Effector memory CD4-positive, alpha-beta T cell (primary cell): ENCODE results near the gene PAXX.

ENCODE experiments used
- DNase-seq, 3 donors: peaks; one replicate each; pipeline ENCODE4 v3.0.0-alpha.2; 2020
- H3K27ac ChIP-seq: 2 replicates; pipeline ENCODE4 v1.7.0; 2013; ENCODE audit warnings: mild to moderate bottlenecking, low read length, moderate library complexity; ENCODE audit not compliant: insufficient read depth, poor library complexity, severe bottlenecking
- H3K27me3 ChIP-seq: replicated peaks from 2 replicates; pipeline ENCODE4 v1.7.0; 2013; ENCODE audit warnings: mild to moderate bottlenecking, low read length; ENCODE audit not compliant: insufficient read depth, control insufficient read depth, poor library complexity, severe bottlenecking
- H3K36me3 ChIP-seq: 2 replicates; pipeline ENCODE4 v1.7.0; 2013; ENCODE audit warnings: mild to moderate bottlenecking, low read length, moderate library complexity; ENCODE audit not compliant: control insufficient read depth, insufficient read depth
- H3K4me1 ChIP-seq: 2 replicates; pipeline ENCODE4 v1.7.0; 2013; ENCODE audit warnings: low read length, mild to moderate bottlenecking; ENCODE audit not compliant: control insufficient read depth, insufficient read depth, poor library complexity, severe bottlenecking
- H3K4me3 ChIP-seq: 2 replicates; pipeline ENCODE4 v1.7.0; 2013; ENCODE audit warnings: low read length, low read depth, mild to moderate bottlenecking; ENCODE audit not compliant: insufficient read depth, poor library complexity, severe bottlenecking
- H3K9me3 ChIP-seq: 2 replicates; pipeline ENCODE4 v1.7.0; 2013; ENCODE audit warnings: mild to moderate bottlenecking, low read length, moderate library complexity; ENCODE audit not compliant: control insufficient read depth

PAXX gene

DNA sequence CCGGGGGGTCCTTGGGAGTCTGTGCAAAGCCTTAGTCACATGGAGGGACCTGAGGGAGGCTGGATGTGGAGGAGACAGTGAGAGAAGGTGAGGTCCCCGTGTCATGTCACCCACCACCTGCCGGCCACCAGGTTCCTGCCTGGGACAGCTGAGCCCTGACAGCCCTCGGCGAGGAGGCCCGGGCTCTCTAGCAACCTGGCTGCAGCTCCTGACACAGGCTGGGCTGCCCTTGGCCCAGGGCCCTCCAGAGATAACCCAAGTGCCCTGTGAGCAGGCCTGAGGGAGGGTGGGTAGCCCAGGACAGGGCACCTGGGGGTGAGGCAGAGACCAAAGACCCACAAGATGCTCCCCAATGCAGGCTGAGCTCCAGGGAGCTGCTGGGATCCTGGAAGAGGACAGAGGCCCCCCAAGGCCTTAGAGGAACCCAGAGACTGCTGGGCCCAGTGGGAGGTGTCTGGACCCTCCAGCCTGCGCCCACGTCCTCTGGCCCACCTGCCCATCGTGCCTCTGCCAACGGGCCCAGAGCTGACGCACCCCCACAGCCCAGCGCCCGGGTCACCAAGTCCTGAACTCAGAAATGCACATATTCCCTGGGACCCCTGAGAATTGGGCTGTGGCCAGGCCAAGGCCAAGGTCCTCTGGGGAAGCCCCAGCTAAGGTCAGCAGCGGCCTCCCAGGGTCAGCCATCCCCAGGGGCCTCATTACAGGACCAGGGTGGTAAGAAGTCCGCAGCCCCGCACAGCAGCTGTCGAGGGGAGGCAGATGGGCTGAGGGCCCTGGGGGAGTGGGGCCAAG, 23.7 kb upstream of the PAXX start:
- no peak overlapping the region for H3K4me3 ChIP-seq
- peaks cover 26% of the 10 kb centered on the region for H3K4me1 ChIP-seq
- H3K27ac ChIP-seq: no peak overlapping the region
- DNase-seq: no peak
- H3K9me3 ChIP-seq: no peaks in the 10 kb centered on the region
- no peaks in the 10 kb centered on the region for H3K36me3 ChIP-seq
- H3K27me3 ChIP-seq: no peaks in the 10 kb centered on the region

- Histone ChIP-seq H3K36me3 (no peaks in the 10 kb centered on the region), H3K27ac (no peak overlapping the region), H3K4me3 (no peak overlapping the region), H3K9me3 (no peaks in the 10 kb centered on the region), H3K27me3 (no peaks in the 10 kb centered on the region), H3K4me1 (peaks cover 26% of the 10 kb centered on the region)
- no peak for DNase-seq
Measured at GRCh38 chr9:136969150-136969549, 23.1 kb upstream of the PAXX start.

DNA sequence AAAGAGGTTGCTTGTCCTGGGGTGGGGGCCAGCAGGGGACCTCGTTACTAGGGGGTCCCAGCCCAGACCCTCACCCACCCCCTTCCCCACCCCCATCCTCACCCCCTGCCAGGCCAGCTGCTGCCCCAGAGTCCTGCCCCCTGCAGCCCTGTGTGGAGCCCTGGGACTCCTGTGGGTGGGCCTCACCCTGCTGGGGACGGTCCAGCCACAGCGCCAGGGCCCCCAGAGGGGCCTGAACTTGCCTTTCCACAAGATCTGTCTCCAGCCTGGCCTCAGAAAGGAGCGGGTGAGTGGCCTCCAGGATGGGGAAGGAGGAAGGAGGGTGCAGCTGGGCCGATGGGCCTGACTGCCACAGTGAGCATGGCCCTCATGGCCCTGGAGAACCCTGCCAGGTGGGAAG, 22.4 kb upstream of the PAXX start:
- Histone ChIP-seq H3K9me3 (no peaks in the 10 kb centered on the region), H3K36me3 (no peaks in the 10 kb centered on the region), H3K27ac (no peak overlapping the region)

DNA sequence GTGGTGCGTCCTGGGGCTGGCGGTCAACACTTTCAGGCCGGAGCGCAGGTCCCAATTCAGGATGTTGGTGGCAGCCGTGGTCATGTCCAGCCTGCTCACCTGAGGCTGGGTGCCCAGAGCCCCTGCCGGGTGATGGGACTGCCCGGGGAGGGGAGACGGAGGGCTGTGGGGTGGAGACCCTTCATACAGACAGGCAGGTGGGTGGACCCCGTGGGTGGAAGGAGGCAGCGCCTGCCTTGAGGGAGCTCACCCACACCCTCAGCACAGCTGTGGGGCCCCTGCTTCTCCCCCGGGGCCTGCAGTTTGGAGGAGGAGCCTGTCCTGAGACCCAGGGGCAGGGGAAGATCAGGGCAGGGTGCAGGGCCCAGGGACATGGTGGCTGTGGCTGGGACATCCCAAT, 21.9 kb upstream of the PAXX start:
- no peak for DNase-seq
- Histone ChIP-seq H3K4me1 (peaks cover 27% of the 10 kb centered on the region), H3K9me3 (no peaks in the 10 kb centered on the region), H3K27me3 (no peaks in the 10 kb centered on the region), H3K36me3 (no peaks in the 10 kb centered on the region), H3K27ac (no peak overlapping the region), H3K4me3 (no peak overlapping the region)

More for the DNA sequence above, 22.4 kb upstream of the PAXX start:
- Histone ChIP-seq H3K4me1 (peaks cover 26% of the 10 kb centered on the region), H3K4me3 (no peak overlapping the region), H3K27me3 (no peaks in the 10 kb centered on the region)
- no peak for DNase-seq

DNA sequence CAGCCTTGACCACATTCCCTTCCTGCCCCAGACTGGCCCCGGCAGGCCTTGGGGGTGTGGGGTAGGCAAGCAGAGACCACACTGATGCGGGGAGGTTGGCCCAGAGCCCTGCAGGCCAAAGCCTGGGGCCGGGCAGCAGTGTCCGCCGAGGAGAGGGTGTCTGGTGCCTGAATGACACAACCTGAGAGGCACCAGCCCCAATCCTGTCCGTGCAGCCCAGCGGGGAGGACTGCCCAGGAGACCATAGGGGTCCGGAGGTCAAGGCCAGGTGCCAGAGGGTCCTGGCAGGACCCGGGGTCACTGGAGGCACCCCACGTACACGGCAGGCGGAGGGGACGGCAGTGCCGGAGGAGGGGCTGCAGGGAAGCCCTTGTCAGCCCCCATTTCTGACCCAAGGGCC, 20.5 kb upstream of the PAXX start:
- H3K36me3 ChIP-seq: no peaks in the 10 kb centered on the region

DNA sequence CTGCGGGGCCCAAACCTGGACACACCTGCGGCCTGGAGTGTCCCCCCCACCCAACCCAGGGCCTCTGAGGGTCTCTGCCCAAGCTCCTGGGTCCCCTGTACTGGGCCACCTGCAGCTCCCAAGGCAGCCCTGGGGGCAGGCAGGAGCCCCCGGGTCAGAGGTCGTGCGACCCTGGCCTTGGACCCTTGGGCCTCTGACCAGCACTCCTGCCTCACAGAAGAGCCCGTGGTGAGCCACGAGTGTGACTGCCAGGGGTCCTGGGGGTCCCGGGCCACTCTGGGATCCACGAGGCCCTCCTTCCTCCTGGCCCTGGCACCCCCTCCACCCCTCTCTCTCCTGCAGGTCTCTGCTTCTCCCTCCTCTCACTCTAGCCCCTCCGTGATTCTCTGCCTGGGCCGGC, 19.9 kb upstream of the PAXX start:
- no peak overlapping the region for H3K4me3 ChIP-seq

More for the DNA sequence above, 20.5 kb upstream of the PAXX start:
- H3K27me3 ChIP-seq: no peaks in the 10 kb centered on the region
- no peak overlapping the region for H3K27ac ChIP-seq
- H3K9me3 ChIP-seq: no peaks in the 10 kb centered on the region
- peaks cover 31% of the 10 kb centered on the region for H3K4me1 ChIP-seq
- no peak overlapping the region for H3K4me3 ChIP-seq
- no peak for DNase-seq

GRCh38 chr9:136972743-136973142, 19.5 kb upstream of the PAXX start:
- Histone ChIP-seq H3K4me3 (no peak overlapping the region), H3K36me3 (no peaks in the 10 kb centered on the region), H3K4me1 (peaks cover 38% of the 10 kb centered on the region), H3K9me3 (no peaks in the 10 kb centered on the region), H3K27ac (no peak overlapping the region), H3K27me3 (no peaks in the 10 kb centered on the region)
- no peak for DNase-seq

More for the DNA sequence above, 19.9 kb upstream of the PAXX start:
- DNase-seq: no peak
- H3K9me3 ChIP-seq: no peaks in the 10 kb centered on the region
- H3K4me1 ChIP-seq: peaks cover 34% of the 10 kb centered on the region
- H3K36me3 ChIP-seq: no peaks in the 10 kb centered on the region
- no peaks in the 10 kb centered on the region for H3K27me3 ChIP-seq
- H3K27ac ChIP-seq: no peak overlapping the region

- Histone ChIP-seq H3K27me3 (no peaks in the 10 kb centered on the region), H3K27ac (no peak overlapping the region), H3K9me3 (no peaks in the 10 kb centered on the region), H3K4me3 (no peak overlapping the region), H3K4me1 (peaks cover 39% of the 10 kb centered on the region), H3K36me3 (no peaks in the 10 kb centered on the region)
- DNase-seq: no peak
Measured at GRCh38 chr9:136973618-136974617, 18.3 kb upstream of the PAXX start.

DNA sequence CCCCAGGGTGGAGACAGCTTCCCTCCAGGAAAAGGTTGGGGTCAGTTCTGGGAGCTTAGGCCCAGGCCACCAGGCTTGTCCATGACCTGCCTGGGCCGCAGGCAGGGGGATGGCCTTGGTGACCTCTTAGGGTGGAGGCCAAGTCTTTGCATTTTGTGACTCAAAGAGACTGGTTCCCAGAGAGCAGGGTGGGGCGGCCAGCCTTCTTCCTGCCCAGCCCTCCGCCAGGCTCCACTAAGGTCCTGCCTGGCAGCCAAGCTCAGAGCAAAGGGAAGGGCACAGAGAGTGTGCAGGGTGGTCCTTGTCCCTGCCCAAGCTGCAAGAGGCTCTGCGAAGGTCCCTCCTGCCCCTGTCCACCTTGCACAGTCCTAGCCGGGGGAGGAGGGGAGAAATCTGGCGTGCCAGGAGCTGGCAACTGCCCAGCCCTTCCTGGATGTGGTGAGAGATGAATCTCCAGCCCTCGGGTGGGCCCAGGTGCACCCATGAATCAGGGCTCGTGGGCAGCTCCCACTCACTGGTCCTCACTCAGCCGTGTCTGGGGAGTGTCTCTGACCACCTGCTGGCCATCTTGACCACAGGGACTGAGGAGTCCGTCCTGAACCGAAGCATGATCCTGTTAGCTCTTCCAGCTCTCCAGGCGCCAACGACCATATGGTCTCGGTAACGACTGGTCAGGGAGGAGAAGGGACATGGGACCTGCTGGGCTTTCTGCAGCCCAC, 17.2 kb upstream of the PAXX start:
- Histone ChIP-seq H3K9me3 (no peaks in the 10 kb centered on the region), H3K27ac (peak overlapping the region; percentile 37), H3K4me3 (peak overlapping the region; percentile 39), H3K27me3 (no peaks in the 10 kb centered on the region), H3K4me1 (peaks cover 39% of the 10 kb centered on the region), H3K36me3 (no peaks in the 10 kb centered on the region)
- no peak for DNase-seq
